ENCODE data around the gene IPO4.
A peak's percentile ranks its signal among the peaks of the same experiment; 100 is the strongest.

IPO4 gene

DNA sequence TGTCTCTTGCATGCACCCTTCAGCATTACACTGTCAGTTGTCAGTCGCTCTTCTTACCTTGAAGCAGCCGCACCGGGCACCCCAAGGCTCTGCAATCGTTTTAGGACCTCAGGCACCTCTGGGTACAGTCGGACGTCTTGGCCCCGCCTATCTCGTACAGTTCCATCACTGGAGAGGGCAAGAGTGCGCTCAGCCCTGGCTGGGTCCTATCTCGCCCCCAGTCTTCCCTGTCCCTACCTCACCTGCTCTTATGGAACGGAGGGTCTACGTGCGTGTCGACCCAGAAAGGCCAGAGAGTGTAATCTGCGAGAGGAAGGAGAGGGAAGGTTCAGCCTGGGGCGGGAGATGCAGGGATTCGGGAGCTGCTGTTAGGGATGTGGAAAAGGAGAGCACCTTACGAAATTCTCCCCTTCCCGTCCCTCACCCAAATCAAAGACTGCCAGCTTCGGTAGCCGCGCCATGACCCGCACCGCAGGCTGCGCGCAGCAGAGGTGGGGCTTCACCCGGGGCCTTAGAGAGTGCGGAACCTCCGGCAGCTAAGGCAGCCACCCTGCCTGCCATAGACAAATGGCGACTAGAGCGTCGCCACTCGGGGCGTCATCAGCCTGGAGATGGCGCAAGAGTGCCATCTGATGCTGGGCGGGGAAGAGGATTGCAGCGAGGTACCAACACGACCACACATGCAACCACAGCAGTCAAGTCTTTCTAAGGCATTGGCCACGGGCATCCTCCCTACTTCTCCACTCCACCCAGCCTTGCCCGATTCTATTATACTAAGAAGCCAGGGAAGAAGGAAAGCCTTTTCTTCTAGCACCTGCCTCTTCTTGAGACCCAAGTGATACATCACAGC, 27.1 kb upstream of the IPO4 start, which contains the start of gene MDP1:
MDP1 (minus strand) TSS at position 572 of the 850 bp plus-strand sequence; CDS start at position 461, 111 bp downstream.
- DNase-seq (ENCODE audit: low read depth, low spot score) = peak; percentile 89
- TF ChIP-seq, protein P1, sequence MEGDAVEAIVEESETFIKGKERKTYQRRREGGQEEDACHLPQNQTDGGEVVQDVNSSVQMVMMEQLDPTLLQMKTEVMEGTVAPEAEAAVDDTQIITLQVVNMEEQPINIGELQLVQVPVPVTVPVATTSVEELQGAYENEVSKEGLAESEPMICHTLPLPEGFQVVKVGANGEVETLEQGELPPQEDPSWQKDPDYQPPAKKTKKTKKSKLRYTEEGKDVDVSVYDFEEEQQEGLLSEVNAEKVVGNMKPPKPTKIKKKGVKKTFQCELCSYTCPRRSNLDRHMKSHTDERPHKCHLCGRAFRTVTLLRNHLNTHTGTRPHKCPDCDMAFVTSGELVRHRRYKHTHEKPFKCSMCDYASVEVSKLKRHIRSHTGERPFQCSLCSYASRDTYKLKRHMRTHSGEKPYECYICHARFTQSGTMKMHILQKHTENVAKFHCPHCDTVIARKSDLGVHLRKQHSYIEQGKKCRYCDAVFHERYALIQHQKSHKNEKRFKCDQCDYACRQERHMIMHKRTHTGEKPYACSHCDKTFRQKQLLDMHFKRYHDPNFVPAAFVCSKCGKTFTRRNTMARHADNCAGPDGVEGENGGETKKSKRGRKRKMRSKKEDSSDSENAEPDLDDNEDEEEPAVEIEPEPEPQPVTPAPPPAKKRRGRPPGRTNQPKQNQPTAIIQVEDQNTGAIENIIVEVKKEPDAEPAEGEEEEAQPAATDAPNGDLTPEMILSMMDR (IDR thresholded peaks at IDR 0.05; ENCODE audit: low read depth, low read length) = peak; percentile 70
- H3K4me3 ChIP-seq (ENCODE audit: low read depth, low read length) = peak within 1 kb of the TSS; percentile 62
- in situ Hi-C loops (cut with HindIII; ENCODE audit: low sequenced_read_pairs) = no loop called here

DNA sequence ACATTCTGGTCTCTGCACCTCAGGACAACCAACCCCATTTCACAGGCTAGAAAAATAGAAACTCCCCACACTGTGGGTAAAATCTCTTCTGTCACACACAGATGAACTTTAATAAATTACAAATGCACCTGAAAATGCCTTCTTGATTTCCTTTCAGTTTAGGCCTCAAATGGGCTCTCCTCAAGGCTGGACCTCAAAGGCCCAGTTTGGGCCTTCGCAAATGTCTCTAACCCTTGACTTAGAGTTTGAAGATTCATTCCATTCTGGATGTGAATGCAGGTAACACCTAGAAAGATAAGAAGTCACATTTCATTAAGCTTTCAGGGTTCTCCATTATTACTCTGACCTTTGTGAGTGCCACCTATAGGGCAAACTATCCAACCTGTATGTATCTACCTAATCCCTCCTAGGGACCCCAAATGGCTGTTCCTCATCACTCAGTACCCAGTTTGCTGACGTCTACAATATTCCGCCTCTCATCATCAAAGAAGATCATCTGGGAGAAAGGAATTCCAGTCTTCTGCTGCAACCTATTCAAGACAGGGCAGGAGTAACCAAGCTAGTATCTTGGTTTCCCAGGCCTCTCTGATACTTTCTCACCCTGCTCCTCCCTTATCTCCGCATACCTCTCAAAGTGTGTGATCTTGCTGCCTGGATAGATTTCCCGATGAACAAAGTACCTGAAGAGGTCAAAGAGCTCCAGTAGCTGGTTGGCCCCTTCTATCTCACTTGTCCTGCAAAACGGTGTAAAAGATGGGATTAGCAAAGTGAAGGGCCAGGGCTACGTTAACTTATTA, 25.4 kb upstream of the IPO4 start:
- in situ Hi-C loops (cut with HindIII; ENCODE audit: low sequenced_read_pairs) = no loop called here
- TF ChIP-seq, protein P1 (IDR thresholded peaks at IDR 0.05; ENCODE audit: low read depth, low read length) = no peak

DNA sequence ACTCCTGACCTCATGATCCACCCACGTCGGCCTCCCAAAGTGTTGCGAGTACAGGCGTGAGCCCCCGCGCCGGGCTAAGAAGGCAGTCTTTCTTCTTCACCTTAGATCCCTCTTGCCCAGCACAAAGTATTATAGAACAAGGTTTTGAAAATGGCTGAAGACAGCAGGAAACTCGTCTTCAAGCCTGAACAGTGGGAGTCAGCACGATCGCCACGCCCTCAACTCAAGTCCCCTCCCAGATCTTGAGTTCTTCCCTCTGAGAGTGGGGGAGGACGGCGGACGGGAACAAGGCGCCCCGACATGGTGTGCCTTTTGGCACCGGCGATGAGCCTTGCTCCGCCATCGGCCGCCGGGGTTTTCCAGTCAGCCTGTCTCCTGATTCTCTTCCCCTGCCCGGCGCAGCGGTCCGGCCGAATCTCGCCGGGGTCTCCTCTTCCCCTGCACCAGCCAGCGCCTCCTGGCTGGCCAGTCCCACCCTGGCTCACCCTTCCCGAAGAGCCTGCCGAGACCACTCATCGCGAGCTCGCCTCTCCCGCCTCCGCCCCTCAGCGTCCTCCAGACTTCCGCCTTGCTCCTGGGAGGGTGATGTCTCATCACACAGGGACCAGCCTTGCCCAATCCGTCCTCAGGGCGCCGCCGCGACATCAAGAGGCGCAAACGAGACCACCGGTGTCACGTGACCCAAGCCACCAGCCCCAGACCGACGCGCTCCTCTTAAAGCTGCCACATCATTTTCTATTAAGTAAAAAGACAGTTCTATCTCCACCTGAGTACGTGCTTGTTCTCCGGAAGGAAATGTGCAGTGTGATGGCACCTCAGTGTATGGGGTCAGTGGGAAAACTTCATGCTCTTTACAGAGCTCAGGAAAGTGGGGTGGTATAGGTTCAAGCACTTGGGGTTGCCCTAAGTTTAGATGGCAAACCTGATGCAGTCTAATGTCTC, 24.6 kb upstream of the IPO4 start, which contains the start of gene CHMP4A:
CHMP4A (minus strand) TSS at position 565 of the 942 bp plus-strand sequence; CDS start at position 516, 49 bp downstream.
- in situ Hi-C loops (cut with HindIII; ENCODE audit: low sequenced_read_pairs) = no loop called here
- DNase-seq (ENCODE audit: low read depth, low spot score) = peak; percentile 99
- TF ChIP-seq, protein P1 (IDR thresholded peaks at IDR 0.05; ENCODE audit: low read depth, low read length) = peak; percentile 15
- peak within 1 kb of the TSS; percentile 85 for H3K4me3 ChIP-seq (ENCODE audit: low read depth, low read length)

More for the DNA sequence above, 25.4 kb upstream of the IPO4 start:
- peak overlapping the region; percentile 85 for H3K4me3 ChIP-seq (ENCODE audit: low read depth, low read length)
- DNase-seq (ENCODE audit: low read depth, low spot score) = no peak

DNA sequence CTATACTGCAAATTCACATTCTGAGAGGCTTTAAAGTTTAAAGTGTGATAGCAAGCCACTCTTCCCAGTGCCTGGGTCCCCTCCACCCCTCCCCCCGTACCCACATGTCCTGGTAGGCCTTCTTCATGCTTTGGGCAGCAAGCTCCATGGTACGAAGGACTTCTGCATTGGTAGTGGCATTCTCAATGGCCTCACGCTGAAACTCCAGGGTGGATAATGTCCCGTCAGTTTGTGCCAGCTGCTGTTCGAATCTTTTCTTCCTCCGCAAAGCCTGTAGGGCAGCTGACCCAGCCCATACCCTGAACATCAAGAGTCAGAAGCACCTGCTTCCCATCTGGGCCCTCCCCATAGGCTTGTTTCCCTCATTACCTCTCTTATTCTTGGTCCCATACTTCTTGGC, 22.7 kb upstream of the IPO4 start:
- TF ChIP-seq, protein P1 (IDR thresholded peaks at IDR 0.05; ENCODE audit: low read depth, low read length) = no peak
- DNase-seq (ENCODE audit: low read depth, low spot score) = no peak
- no peak overlapping the region for H3K4me3 ChIP-seq (ENCODE audit: low read depth, low read length)
- in situ Hi-C loops (cut with HindIII; ENCODE audit: low sequenced_read_pairs) = no loop called here

DNA sequence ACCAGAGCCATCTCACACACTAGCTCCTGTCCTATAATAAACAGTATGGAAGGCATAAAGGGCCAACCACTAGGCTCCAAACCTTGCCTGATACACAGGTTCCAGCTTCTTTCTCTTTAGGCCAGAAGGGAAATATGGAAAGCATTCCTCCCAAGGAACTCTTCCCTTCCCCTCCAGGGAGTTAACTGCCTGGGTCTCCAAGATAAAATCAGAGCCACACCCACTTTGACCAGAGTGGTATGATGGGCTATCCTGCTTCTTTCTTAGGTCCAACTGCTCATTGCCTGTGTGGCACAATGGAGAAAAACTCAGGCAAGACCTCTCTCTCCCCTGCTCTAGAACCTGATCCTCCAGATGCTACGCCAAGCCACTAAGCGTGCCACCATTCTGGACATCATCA, 19.0 kb upstream of the IPO4 start:
- H3K4me3 ChIP-seq (ENCODE audit: low read depth, low read length) = no peak overlapping the region
- DNase-seq (ENCODE audit: low read depth, low spot score) = no peak
- TF ChIP-seq, protein P1 (IDR thresholded peaks at IDR 0.05; ENCODE audit: low read depth, low read length) = no peak
- in situ Hi-C loops (cut with HindIII; ENCODE audit: low sequenced_read_pairs) = no loop called here
